Endothelial cell of umbilical vein (primary cell): ENCODE data around the gene C14orf132. TPM values are rescaled to one million over a fixed set of nuclear protein-coding genes. Genes with fewer than 3 reads are reported as not detected.

Experiments used
- BruUV-seq: library from RNA; stranded (reverse); fragments of 400-500 nt; replicated peaks from 2 replicates; lab custom pipeline; 2021; lab: Mats Ljungman, UMichigan
- CTCF ChIA-PET: fragments of 300-600, 350-600 bp; sonication (Branson Sonifier 250); formaldehyde crosslinking; loops from one replicate; lab custom pipeline; 2021; ENCODE audit warnings: antibody characterized with exemption, inconsistent platforms; lab: Charles Lee
- POLR2A ChIA-PET: fragments of 300-600, 350-600 bp; sonication (Branson Sonifier 250); formaldehyde crosslinking; loops from one replicate; lab custom pipeline; 2021; ENCODE audit warnings: antibody characterized with exemption, inconsistent platforms; lab: Charles Lee
- DNase-seq: peaks from one replicate; pipeline ENCODE4 v3.0.0-alpha.2; 2011; ENCODE audit warnings: low read depth, low spot score
- FAIRE-seq: peaks from 2 replicates; lab custom pipeline; 2011; peaks lifted over from hg19 to GRCh38; lab: Jason Lieb, UNC
- H2AFZ ChIP-seq: 2 replicates; pipeline ENCODE4 v1.6.0; 2012; ENCODE audit warnings: low read depth, low read length, control low read depth, inconsistent platforms
- H3K27ac ChIP-seq: 2 replicates; pipeline ENCODE4 v1.5.1; 2011; ENCODE audit warnings: low read depth, mild to moderate bottlenecking, control low read depth, low read length, moderate library complexity; ENCODE audit not compliant: insufficient read depth
- H3K27me3 ChIP-seq, 2 experiments: 2 replicates each; pipeline versions ENCODE4 v1.6.0 to v1.6.1; 2011; ENCODE audit warnings: low read length in 2 of 2, mixed read lengths in 1 of 2; ENCODE audit not compliant: control insufficient read depth in 2 of 2, insufficient read depth in 2 of 2
- H3K36me3 ChIP-seq, 2 experiments: 2 replicates in 1 of 2; 3 replicates in 1 of 2; pipeline ENCODE4 v1.5.1; 2011; ENCODE audit warnings: low read length in 2 of 2, mild to moderate bottlenecking in 1 of 2, moderate library complexity in 1 of 2; ENCODE audit not compliant: control insufficient read depth in 2 of 2, insufficient read depth in 2 of 2; ENCODE audit errors: extremely low read depth in 1 of 2
- H3K4me1 ChIP-seq: 3 replicates; pipeline ENCODE4 v1.5.1; 2011; ENCODE audit warnings: mild to moderate bottlenecking, low read length; ENCODE audit not compliant: control insufficient read depth, insufficient read depth; ENCODE audit errors: extremely low read depth
- H3K4me2 ChIP-seq: 2 replicates; pipeline ENCODE4 v1.6.1; 2011; ENCODE audit warnings: low read length, control low read depth, mixed read lengths; ENCODE audit not compliant: insufficient read depth
- H3K4me3 ChIP-seq, 3 experiments: fragments of 200-600 bp in 1 of 3; sonication (generic), shearing (Covaris generic) in 1 of 3; replicated peaks in 1 of 3; 2 replicates each; pipeline ENCODE4 v1.5.1; 2011 to 2016; ENCODE audit warnings: control low read depth in 3 of 3, low read length in 3 of 3, mild to moderate bottlenecking in 2 of 3, inconsistent platforms in 1 of 3, low read depth in 1 of 3, moderate library complexity in 1 of 3; ENCODE audit not compliant: insufficient read depth in 1 of 3
- H3K79me2 ChIP-seq: 2 replicates; pipeline ENCODE4 v1.6.0; 2012; ENCODE audit warnings: low read length, inconsistent platforms; ENCODE audit not compliant: control insufficient read depth, insufficient read depth
- H3K9ac ChIP-seq: replicated peaks from 2 replicates; pipeline ENCODE3; 2011; ENCODE audit warnings: low read length, control low read depth; ENCODE audit not compliant: insufficient read depth; ENCODE audit errors: extremely low read depth
- H3K9me1 ChIP-seq: replicated peaks from 3 replicates; pipeline ENCODE4 v1.6.0; 2011; ENCODE audit warnings: mild to moderate bottlenecking, low read length; ENCODE audit not compliant: control insufficient read depth, insufficient read depth; ENCODE audit errors: extremely low read depth
- H3K9me3 ChIP-seq: replicated peaks from 2 replicates; pipeline ENCODE4 v1.5.1; 2012; ENCODE audit warnings: low read length, inconsistent platforms; ENCODE audit not compliant: control insufficient read depth, insufficient read depth
- H4K20me1 ChIP-seq: replicated peaks from 2 replicates; pipeline ENCODE3; 2011; ENCODE audit warnings: mild to moderate bottlenecking, low read length; ENCODE audit not compliant: control insufficient read depth, insufficient read depth; ENCODE audit errors: extremely low read depth
- CTCF ChIP-seq, 2 donors: IDR thresholded peaks; 1 replicate in 1 of 2; 2 replicates in 1 of 2; pipeline ENCODE4 v1.5.1; 2011; ENCODE audit warnings: low read length in 2 of 2, mild to moderate bottlenecking in 2 of 2, moderate library complexity in 2 of 2, control low read depth in 1 of 2, inconsistent platforms in 1 of 2, low read depth in 1 of 2; ENCODE audit not compliant: insufficient read depth in 1 of 2; ENCODE audit errors: extremely low read depth in 1 of 2
- EZH2 ChIP-seq: IDR thresholded peaks from 2 replicates; pipeline ENCODE4 v1.6.1; 2012; ENCODE audit warnings: borderline replicate concordance, low read depth, mild to moderate bottlenecking, moderate library complexity, low read length, inconsistent platforms; ENCODE audit not compliant: severe bottlenecking
- FOS ChIP-seq: IDR thresholded peaks from 2 replicates; pipeline ENCODE4 v1.6.1; 2011; ENCODE audit warnings: mild to moderate bottlenecking, low read length, moderate library complexity, borderline replicate concordance; ENCODE audit not compliant: insufficient read depth
- JUN ChIP-seq: IDR thresholded peaks from 2 replicates; pipeline ENCODE4 v1.6.1; 2011; ENCODE audit warnings: borderline replicate concordance, low read depth; ENCODE audit not compliant: insufficient read length, insufficient read depth
- MAX ChIP-seq: IDR thresholded peaks from 2 replicates; pipeline ENCODE4 v1.6.1; 2011; ENCODE audit not compliant: insufficient read depth, insufficient read length
- MYC ChIP-seq: IDR thresholded peaks from one replicate; pipeline ENCODE4 v1.6.1; 2011; ENCODE audit warnings: mild to moderate bottlenecking, low read depth, low read length
- POLR2A ChIP-seq: IDR thresholded peaks from 2 replicates; pipeline ENCODE4 v1.6.1; 2012; ENCODE audit warnings: low read depth, mild to moderate bottlenecking, control low read depth, low read length
- POLR2AphosphoS5 ChIP-seq: IDR thresholded peaks from 2 replicates; pipeline ENCODE4 v1.6.1; 2012; ENCODE audit warnings: low read depth, mild to moderate bottlenecking, control low read depth, low read length, moderate library complexity; ENCODE audit not compliant: insufficient read depth
- dilution Hi-C: fragments of 300-500 bp; cut with MboI; formaldehyde crosslinking; loops from one replicate; pipeline ENCODE4 v1.15.0; 2019; ENCODE audit warnings: low sequenced_read_pairs; ENCODE audit not compliant: extremely low pct_ligation_motif_present
- intact Hi-C: fragments of 100-400 bp; cut with micrococcal nuclease; formaldehyde crosslinking; loops from one replicate; pipeline ENCODE4 v1.10.0; 2022
- polyA plus RNA-seq, 4 experiments: library from polyadenylated mRNA; depleted of rRNA in 3 of 4; stranded (reverse) in 3 of 4; unstranded in 1 of 4; fragments of >200 nt; gene quantifications; 2 replicates each; pipeline versions ENCODE4 v1.2.1 to v1.2.3, GENCODE V29; 2011 to 2012; ENCODE audit warnings: missing spikeins in 1 of 4
- total RNA-seq: library from RNA; stranded (reverse); gene quantifications from 2 replicates; pipeline ENCODE4 v1.2.3, GENCODE V29; 2021

The C14orf132 gene
- total and polyA plus RNA-seq, 2 donors (not counting 3 experiments of a cell fraction or from before 2014, with no cell fraction given) = 3.2 to 7.6 TPM

GRCh38 chr14:96104469-96105057, 65.4 kb downstream of the C14orf132 start:
- Histone ChIP-seq H3K9ac (no peak overlapping the region), H3K4me1 (no peaks in the 10 kb centered on the region), H3K4me3 (no peak overlapping the region), H3K9me1 (no peaks in the 10 kb centered on the region), H3K79me2 (no peaks in the 10 kb centered on the region), H3K27ac (no peak overlapping the region), H3K4me2 (no peak overlapping the region), H4K20me1 (no peaks in the 10 kb centered on the region), H3K36me3 (no peaks in the 10 kb centered on the region), H3K9me3 (no peaks in the 10 kb centered on the region), H3K27me3 (no peaks in the 10 kb centered on the region), H2AFZ (no peak overlapping the region)
- DNase-seq (peak; percentile 61), FAIRE-seq (no peak)
- no TSS peak for BruUV-seq
- intact Hi-C loops (loop anchor here (1.0 to 5.0 kb wide), 2 partner anchors 32 to 463 kb away; no protein-coding TSS in a partner anchor), dilution Hi-C loops (no loop called here)
- CTCF ChIA-PET = no interaction called here
- no peak for TF ChIP-seq CTCF (IDR thresholded peaks at IDR 0.05; ENCODE audit: extremely low read depth in 1 of 2, insufficient read depth in 1 of 2, low read depth in 1 of 2, low read length in 2 of 2)
- no peak for TF ChIP-seq MAX
- no peak for TF ChIP-seq FOS
- no peak for TF ChIP-seq EZH2
- no peak for TF ChIP-seq POLR2A
- TF ChIP-seq POLR2AphosphoS5 = no peak
- no peak for TF ChIP-seq MYC
- peak; percentile 47 for TF ChIP-seq JUN
- POLR2A ChIA-PET = no interaction called here
